GM18517 (cell line): ENCODE measurements around the gene KRTAP12-3.
"Not testable (repeated sequence)": the region's sequence is repeated elsewhere in the genome, so short reads cannot be mapped to it uniquely, and the experiment has no call there.

Experiments
- ATAC-seq: cut with Tn5 transposase; IDR thresholded peaks from one replicate; pipeline ENCODE4 v1.9.1; 2021; ENCODE audit warnings: mild to moderate bottlenecking, moderate library complexity; ENCODE audit not compliant: unreplicated experiment

The KRTAP12-3 gene

GRCh38 chr21:44682580-44683151 lies 24.9 kb downstream of the KRTAP12-3 start:
- ATAC-seq: no peak

GRCh38 chr21:44684077-44684476 lies 26.3 kb downstream of the KRTAP12-3 start:
- ATAC-seq: no peak

GRCh38 chr21:44684483-44684882 lies 26.8 kb downstream of the KRTAP12-3 start:
- ATAC-seq: no peak

- not testable (repeated sequence) for ATAC-seq
Observed at GRCh38 chr21:44685050-44685449, 27.3 kb downstream of the KRTAP12-3 start.

- ATAC-seq: no peak
Observed at GRCh38 chr21:44686000-44686781, 28.5 kb downstream of the KRTAP12-3 start.

GRCh38 chr21:44686843-44687561 lies 29.3 kb downstream of the KRTAP12-3 start:
- no peak for ATAC-seq

- no peak for ATAC-seq
Observed at GRCh38 chr21:44687671-44688070, 29.9 kb downstream of the KRTAP12-3 start.

GRCh38 chr21:44689740-44690139 lies 32.0 kb downstream of the KRTAP12-3 start:
- ATAC-seq: not testable (repeated sequence)

GRCh38 chr21:44691686-44692085 lies 34.0 kb downstream of the KRTAP12-3 start:
- ATAC-seq: no peak

- ATAC-seq: no peak
Observed at GRCh38 chr21:44692798-44693512, 35.2 kb downstream of the KRTAP12-3 start.

- no peak for ATAC-seq
Observed at GRCh38 chr21:44694776-44695175, 37.0 kb downstream of the KRTAP12-3 start.

- no peak for ATAC-seq
Observed at GRCh38 chr21:44695184-44695583, 37.5 kb downstream of the KRTAP12-3 start.

- no peak for ATAC-seq
Observed at GRCh38 chr21:44695641-44696040, 37.9 kb downstream of the KRTAP12-3 start.

- no peak for ATAC-seq
Observed at GRCh38 chr21:44696572-44696971, 38.8 kb downstream of the KRTAP12-3 start.

GRCh38 chr21:44697172-44697810 lies 39.6 kb downstream of the KRTAP12-3 start, which contains the start of gene KRTAP10-12:
KRTAP10-12 (plus strand) TSS chr21:44697172; CDS start chr21:44697202, 30 bp downstream.
- ATAC-seq: not testable (repeated sequence)

GRCh38 chr21:44697811-44698734 lies 40.3 kb downstream of the KRTAP12-3 start:
- no peak for ATAC-seq

- ATAC-seq: no peak
Observed at GRCh38 chr21:44699502-44700001, 41.8 kb downstream of the KRTAP12-3 start.

GRCh38 chr21:44700101-44701022 lies 42.6 kb downstream of the KRTAP12-3 start:
- no peak for ATAC-seq
